PFSK-1 (cell line): ENCODE results near the gene SLC36A2.

Experiments used
- FOXP2 ChIP-seq: optimal IDR thresholded peaks from 2 replicates; pipeline ENCODE3; 2011; ENCODE audit warnings: borderline replicate concordance, control low read depth, inconsistent platforms; ENCODE audit not compliant: insufficient read depth; ENCODE audit errors: extremely low read length, extremely low read depth
- POLR2AphosphoS5 ChIP-seq: IDR thresholded peaks from 2 replicates; pipeline ENCODE4 v1.6.1; 2012; ENCODE audit warnings: low read depth, mild to moderate bottlenecking, control low read depth, low read length, moderate library complexity
- REST ChIP-seq, 2 experiments: IDR thresholded peaks; 2 replicates each; pipeline versions ENCODE4 v1.6.1 to v1.8.0; 2011 to 2012; ENCODE audit warnings: low read depth in 2 of 2, low read length in 2 of 2, control low read depth in 1 of 2, inconsistent platforms in 1 of 2, mild to moderate bottlenecking in 1 of 2, moderate library complexity in 1 of 2; ENCODE audit not compliant: insufficient read depth in 1 of 2
- SIN3A ChIP-seq: IDR thresholded peaks from 2 replicates; pipeline ENCODE4 v1.6.1; 2012; ENCODE audit warnings: mild to moderate bottlenecking, low read length, moderate library complexity, borderline replicate concordance; ENCODE audit not compliant: insufficient read depth
- TAF1 ChIP-seq: IDR thresholded peaks from 2 replicates; pipeline ENCODE4 v1.6.1; 2012; ENCODE audit warnings: low read length, control low read depth, borderline replicate concordance; ENCODE audit not compliant: insufficient read depth

SLC36A2 gene

DNA sequence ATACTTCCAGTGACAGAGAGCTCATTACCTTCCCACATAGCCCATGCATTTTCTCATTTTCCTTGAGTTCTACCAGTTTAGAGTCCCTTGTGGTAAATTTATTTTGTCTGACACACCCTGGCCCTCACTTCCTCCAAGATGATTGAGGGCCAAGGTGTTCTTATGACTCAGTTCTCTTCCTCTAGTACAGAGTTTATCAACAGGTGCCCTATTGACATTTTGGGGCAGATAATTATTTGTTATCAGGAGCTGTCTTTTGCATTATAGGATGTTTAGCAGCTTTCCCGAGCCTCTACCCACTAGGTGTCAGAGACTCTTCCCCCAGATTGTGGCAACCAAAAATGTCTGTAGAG lies 50.9 kb downstream of the SLC36A2 start:
- TF ChIP-seq SIN3A (no peak), POLR2AphosphoS5 (no peak), FOXP2 (no peak), TAF1 (no peak), REST (IDR thresholded peaks at IDR 0.05; ENCODE audit: insufficient read depth in 1 of 2, low read depth in 2 of 2, low read length in 2 of 2) (no peak)

GRCh38 chr5:151295791-151296477 lies 51.4 kb downstream of the SLC36A2 start:
- TF ChIP-seq FOXP2 = no peak
- no peak for TF ChIP-seq POLR2AphosphoS5
- no peak for TF ChIP-seq SIN3A
- no peak for TF ChIP-seq TAF1
- no peak for TF ChIP-seq REST (IDR thresholded peaks at IDR 0.05; ENCODE audit: insufficient read depth in 1 of 2, low read depth in 2 of 2, low read length in 2 of 2)

GRCh38 chr5:151295138-151295537 lies 52.2 kb downstream of the SLC36A2 start:
- TF ChIP-seq FOXP2 (no peak), REST (IDR thresholded peaks at IDR 0.05; ENCODE audit: insufficient read depth in 1 of 2, low read depth in 2 of 2, low read length in 2 of 2) (no peak), SIN3A (no peak), TAF1 (no peak), POLR2AphosphoS5 (no peak)

GRCh38 chr5:151293624-151294023 lies 53.7 kb downstream of the SLC36A2 start:
- TF ChIP-seq POLR2AphosphoS5 = no peak
- TF ChIP-seq FOXP2 = no peak
- TF ChIP-seq SIN3A = no peak
- no peak for TF ChIP-seq TAF1
- no peak for TF ChIP-seq REST (IDR thresholded peaks at IDR 0.05; ENCODE audit: insufficient read depth in 1 of 2, low read depth in 2 of 2, low read length in 2 of 2)

- TF ChIP-seq POLR2AphosphoS5 = no peak
- no peak for TF ChIP-seq REST (IDR thresholded peaks at IDR 0.05; ENCODE audit: insufficient read depth in 1 of 2, low read depth in 2 of 2, low read length in 2 of 2)
- no peak for TF ChIP-seq FOXP2
- no peak for TF ChIP-seq SIN3A
- TF ChIP-seq TAF1 = no peak
Measured at GRCh38 chr5:151288180-151288579, 59.2 kb downstream of the SLC36A2 start.
